Hepatocyte (in vitro differentiated cells): ENCODE measurements around the gene FRMD4B.

ENCODE experiments used
- EZH2 ChIP-seq: fragments of 200-600 bp; sonication (generic); IDR thresholded peaks from 2 replicates; pipeline ENCODE4 v1.6.1; 2016; ENCODE audit warnings: antibody characterized with exemption, mild to moderate bottlenecking, borderline replicate concordance
- EZH2phosphoT487 ChIP-seq: fragments of 200-600 bp; sonication (generic); IDR thresholded peaks from one replicate; pipeline ENCODE4 v1.6.1; 2018; ENCODE audit warnings: antibody characterized with exemption, mild to moderate bottlenecking, low read depth, moderate library complexity; ENCODE audit not compliant: unreplicated experiment, severe bottlenecking
- TF ChIP-seq, protein P1 (sequence below): fragments of 200-600 bp; sonication (generic); IDR thresholded peaks from 2 replicates; pipeline ENCODE4 v1.5.1; 2016; ENCODE audit warnings: antibody characterized with exemption, mild to moderate bottlenecking; ENCODE audit not compliant: poor library complexity

DNA sequence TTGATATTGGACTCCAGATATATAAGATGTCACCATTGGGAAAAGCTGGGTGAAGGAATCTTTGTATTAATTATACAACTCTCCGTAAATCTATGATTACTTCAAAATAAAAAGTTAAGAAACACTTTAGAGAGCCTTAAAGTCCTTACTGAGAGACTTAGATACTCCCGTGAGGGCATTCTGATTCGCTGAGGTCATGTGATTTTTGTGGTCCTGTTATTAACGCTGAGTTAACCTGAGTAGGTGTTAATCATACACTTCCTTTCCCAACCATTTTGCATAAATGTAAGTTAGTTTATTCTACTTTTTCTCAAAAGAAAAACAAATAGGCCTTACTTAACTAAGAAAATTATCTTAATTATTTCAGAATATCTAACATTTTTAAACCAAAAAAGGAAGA is 196.4 kb downstream of the FRMD4B start:
- TF ChIP-seq, protein P1, sequence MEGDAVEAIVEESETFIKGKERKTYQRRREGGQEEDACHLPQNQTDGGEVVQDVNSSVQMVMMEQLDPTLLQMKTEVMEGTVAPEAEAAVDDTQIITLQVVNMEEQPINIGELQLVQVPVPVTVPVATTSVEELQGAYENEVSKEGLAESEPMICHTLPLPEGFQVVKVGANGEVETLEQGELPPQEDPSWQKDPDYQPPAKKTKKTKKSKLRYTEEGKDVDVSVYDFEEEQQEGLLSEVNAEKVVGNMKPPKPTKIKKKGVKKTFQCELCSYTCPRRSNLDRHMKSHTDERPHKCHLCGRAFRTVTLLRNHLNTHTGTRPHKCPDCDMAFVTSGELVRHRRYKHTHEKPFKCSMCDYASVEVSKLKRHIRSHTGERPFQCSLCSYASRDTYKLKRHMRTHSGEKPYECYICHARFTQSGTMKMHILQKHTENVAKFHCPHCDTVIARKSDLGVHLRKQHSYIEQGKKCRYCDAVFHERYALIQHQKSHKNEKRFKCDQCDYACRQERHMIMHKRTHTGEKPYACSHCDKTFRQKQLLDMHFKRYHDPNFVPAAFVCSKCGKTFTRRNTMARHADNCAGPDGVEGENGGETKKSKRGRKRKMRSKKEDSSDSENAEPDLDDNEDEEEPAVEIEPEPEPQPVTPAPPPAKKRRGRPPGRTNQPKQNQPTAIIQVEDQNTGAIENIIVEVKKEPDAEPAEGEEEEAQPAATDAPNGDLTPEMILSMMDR, result no peak
- TF ChIP-seq EZH2, result no peak
- no peak for TF ChIP-seq EZH2phosphoT487
